Measurements from ENCODE around the gene BRAP. TPM values are rescaled to one million over a fixed set of nuclear protein-coding genes. Genes with fewer than 3 reads are reported as not detected.

The BRAP gene
- total and polyA plus RNA-seq, 10 of the 15 experiments (the other 5 are each of a cell fraction or from before 2014, with no cell fraction given): 2.3 to 28.2 (median 17.8) TPM

GRCh38 chr12:111733340-111733915 is 47.7 kb upstream of the BRAP start:
- no peaks in the 10 kb centered on the region for H4K20me1 ChIP-seq (ENCODE audit: control insufficient read depth, insufficient read depth)
- ATAC-seq (no peak), FAIRE-seq (no peak), DNase-seq (ENCODE audit: low read depth, low spot score) (no peak)
- H3K4me3 ChIP-seq: no peak overlapping the region
- H3K4me1 ChIP-seq (ENCODE audit: control insufficient read depth, insufficient read depth, low read length): no peaks in the 10 kb centered on the region
- RAD21 ChIA-PET (ENCODE audit: unreplicated experiment): interaction anchor here (0.6 kb wide), 2 partner anchors 102 to 419 kb away, joined by 3 read pairs; no protein-coding TSS in a partner anchor
- H3K9me3 ChIP-seq (replicated peaks; ENCODE audit: control insufficient read depth, insufficient read depth, low read length): no peaks in the 10 kb centered on the region
- H2AFZ ChIP-seq (ENCODE audit: control insufficient read depth, low read depth, low read length): no peak overlapping the region
- no TSS peak for BruUV-seq (replicated peaks)
- H3K79me2 ChIP-seq (ENCODE audit: control insufficient read depth, insufficient read depth, low read length): no peaks in the 10 kb centered on the region
- POLR2A ChIA-PET: no interaction called here
- H3K4me2 ChIP-seq (ENCODE audit: control insufficient read depth, insufficient read depth): no peak overlapping the region
- 79% methylated on average over 8 of the region's 8 CpGs for WGBS (ENCODE audit: insufficient coverage, insufficient replicate concordance, low lambda C conversion rate, missing lambda C conversion rate)
- in situ Hi-C loops (cut with MboI): no loop called here
- TF ChIP-seq E2F8 (IDR thresholded peaks at IDR 0.05; ENCODE audit: low read depth, partially characterized antibody) (no peak), SKIL (IDR thresholded peaks at IDR 0.05; ENCODE audit: low read depth, poor library complexity, severe bottlenecking) (no peak), ZNF274 (IDR thresholded peaks at IDR 0.05; ENCODE audit: insufficient read depth, insufficient read length) (no peak), NFIC (IDR thresholded peaks at IDR 0.05; ENCODE audit: low read depth, low read length) (no peak), PBX3 (IDR thresholded peaks at IDR 0.05; ENCODE audit: insufficient replicate concordance, low read depth, low read length) (no peak), PKNOX1 (IDR thresholded peaks at IDR 0.05) (no peak), BHLHE40 (IDR thresholded peaks at IDR 0.05; ENCODE audit: borderline replicate concordance in 1 of 2, low read depth in 2 of 2, low read length in 1 of 2) (no peak), EGR1 (IDR thresholded peaks at IDR 0.05; ENCODE audit: borderline replicate concordance in 1 of 2, low read depth in 2 of 2, low read length in 2 of 2) (no peak), TBL1XR1 (IDR thresholded peaks at IDR 0.05; ENCODE audit: low read depth, low read length) (no peak), KDM1A (IDR thresholded peaks at IDR 0.05; ENCODE audit: borderline replicate concordance) (no peak), POLR2AphosphoS5 (IDR thresholded peaks at IDR 0.05; ENCODE audit: low read length) (no peak), POLR2A (IDR thresholded peaks at IDR 0.05; ENCODE audit: low read depth, low read length) (no peak)
- H3K36me3 ChIP-seq (ENCODE audit: control insufficient read depth in 2 of 2, insufficient read depth in 2 of 2, low read length in 1 of 2): peaks cover 0 to 6% of the 10 kb centered on the region in 2 experiments; a peak in 2 of 4 replicates
- H3K27me3 ChIP-seq (replicated peaks in 1 of 2; ENCODE audit: control insufficient read depth in 2 of 2, insufficient read depth in 2 of 2, low read length in 1 of 2): no peaks in the 10 kb centered on the region
- no peak overlapping the region for H3K27ac ChIP-seq (ENCODE audit: control insufficient read depth, insufficient read depth)
- SMC1A ChIA-PET (ENCODE audit: uncharacterized antibody, unreplicated experiment): no interaction called here
- intact Hi-C loops (cut with micrococcal nuclease; ENCODE audit: unreplicated experiment): no loop called here
- H3K9ac ChIP-seq (ENCODE audit: control insufficient read depth, insufficient read depth, low read length): no peak overlapping the region
- CTCF ChIA-PET: interaction anchor here (1.1 to 1.5 kb wide), 2 partner anchors 55 to 80 kb away, joined by 3 read pairs; no protein-coding TSS in a partner anchor

All from GM12878 (cell line).